ENCODE measurements around the gene INSYN1. TPM values are rescaled to one million over a fixed set of nuclear protein-coding genes. Genes with fewer than 3 reads are reported as not detected.

Gene INSYN1
- total and polyA plus RNA-seq, 2 donors (not counting 3 experiments of a cell fraction or from before 2014, with no cell fraction given): 0.18 to 0.58 TPM

- intact Hi-C loops (cut with micrococcal nuclease) (no loop called here), dilution Hi-C loops (cut with MboI; ENCODE audit: extremely low pct_ligation_motif_present, low sequenced_read_pairs) (no loop called here)
- Histone ChIP-seq H3K9me3 (replicated peaks; ENCODE audit: control insufficient read depth, insufficient read depth, low read length) (no peaks in the 10 kb centered on the region), H3K36me3 (ENCODE audit: control insufficient read depth in 2 of 2, extremely low read depth in 1 of 2, insufficient read depth in 2 of 2, low read length in 2 of 2) (no peaks in the 10 kb centered on the region), H3K4me1 (ENCODE audit: control insufficient read depth, extremely low read depth, insufficient read depth, low read length) (no peaks in the 10 kb centered on the region), H3K27ac (ENCODE audit: insufficient read depth, low read depth, low read length) (no peak overlapping the region), H2AFZ (ENCODE audit: low read depth, low read length) (no peak overlapping the region), H3K27me3 (ENCODE audit: control insufficient read depth in 2 of 2, insufficient read depth in 2 of 2, low read length in 2 of 2) (peaks cover 0 to 1% of the 10 kb centered on the region in 2 experiments), H3K9me1 (replicated peaks; ENCODE audit: control insufficient read depth, extremely low read depth, insufficient read depth, low read length) (no peaks in the 10 kb centered on the region), H3K79me2 (ENCODE audit: control insufficient read depth, insufficient read depth, low read length) (no peaks in the 10 kb centered on the region), H3K4me3 (replicated peaks in 1 of 3; ENCODE audit: insufficient read depth in 1 of 3, low read depth in 1 of 3, low read length in 3 of 3) (no peak overlapping the region), H4K20me1 (replicated peaks; ENCODE audit: control insufficient read depth, extremely low read depth, insufficient read depth, low read length) (no peaks in the 10 kb centered on the region), H3K9ac (replicated peaks; ENCODE audit: extremely low read depth, insufficient read depth, low read length) (no peak overlapping the region), H3K4me2 (ENCODE audit: insufficient read depth, low read length) (no peak overlapping the region)
- FAIRE-seq (no peak), DNase-seq (ENCODE audit: low read depth, low spot score) (no peak)
- ChIA-PET CTCF (no interaction called here), POLR2A (no interaction called here)
- BruUV-seq (replicated peaks): no TSS peak
- TF ChIP-seq EZH2 (IDR thresholded peaks at IDR 0.05; ENCODE audit: borderline replicate concordance, low read depth, low read length, severe bottlenecking): no peak
- TF ChIP-seq POLR2A (IDR thresholded peaks at IDR 0.05; ENCODE audit: low read depth, low read length): no peak
- TF ChIP-seq CTCF (IDR thresholded peaks at IDR 0.05; ENCODE audit: extremely low read depth in 1 of 2, insufficient read depth in 1 of 2, low read depth in 1 of 2, low read length in 2 of 2): no peak
- no peak for TF ChIP-seq POLR2AphosphoS5 (IDR thresholded peaks at IDR 0.05; ENCODE audit: insufficient read depth, low read depth, low read length)
- no peak for TF ChIP-seq MYC (IDR thresholded peaks at IDR 0.05; ENCODE audit: low read depth, low read length)
- no peak for TF ChIP-seq FOS (IDR thresholded peaks at IDR 0.05; ENCODE audit: borderline replicate concordance, insufficient read depth, low read length)
- no peak for TF ChIP-seq JUN (IDR thresholded peaks at IDR 0.05; ENCODE audit: borderline replicate concordance, insufficient read depth, insufficient read length, low read depth)
- no peak for TF ChIP-seq GATA2 (IDR thresholded peaks at IDR 0.05; ENCODE audit: insufficient read depth, insufficient read length, low read depth, low read length)
Measured at GRCh38 chr15:73724212-73724611, 28.9 kb downstream of the INSYN1 start.

All from endothelial cell of umbilical vein (primary cell).